Testis (tissue), 3 donors: ENCODE data around the gene MGLL. TPM values are rescaled to one million over a fixed set of nuclear protein-coding genes. Genes with fewer than 3 reads are reported as not detected.

Experiments used
- DNase-seq: peaks from one replicate; pipeline ENCODE4 v3.0.0-alpha.2; 2019
- H3K27ac ChIP-seq, 2 donors: fragments of 200-600 bp; sonication (generic); one replicate each; pipeline ENCODE4 v1.5.1; 2019
- H3K27me3 ChIP-seq: fragments of 200-600 bp; sonication (generic); one replicate; pipeline ENCODE4 v1.5.1; 2019
- H3K36me3 ChIP-seq: fragments of 200-600 bp; sonication (generic); one replicate; pipeline ENCODE4 v1.5.1; 2017; ENCODE audit warnings: low read depth; ENCODE audit errors: missing control alignments
- H3K4me1 ChIP-seq: fragments of 200-600 bp; sonication (generic); one replicate; pipeline ENCODE4 v1.5.1; 2019
- H3K4me3 ChIP-seq, 2 donors: fragments of 200-600 bp; sonication (generic); one replicate each; pipeline ENCODE4 v1.5.1; 2017 to 2019
- H3K9me3 ChIP-seq: fragments of 200-600 bp; sonication (generic); one replicate; pipeline ENCODE4 v1.5.1; 2017
- CTCF ChIP-seq, 3 experiments: fragments of 450-650 bp in 2 of 3; fragments of 200-600 bp in 1 of 3; sonication (generic) in 1 of 3; IDR thresholded peaks; one replicate each; pipeline ENCODE4 v1.5.1; 2016 to 2019; ENCODE audit warnings: antibody characterized with exemption in 3 of 3, mild to moderate bottlenecking in 2 of 3, moderate library complexity in 1 of 3
- POLR2A ChIP-seq: fragments of 450-650 bp; IDR thresholded peaks from one replicate; pipeline ENCODE4 v1.6.1; 2017; ENCODE audit warnings: antibody characterized with exemption, mild to moderate bottlenecking, moderate library complexity
- WGBS, 2 donors: methylation state at CpG; one replicate each; pipeline ENCODE4 v1.1.5; 2018; 5-methylcytosine and 5-hydroxymethylcytosine counted together
- intact Hi-C: fragments of 100-400 bp; cut with DNase I; formaldehyde crosslinking; loops from one replicate; pipeline ENCODE4 v1.15.1; 2023; ENCODE audit warnings: low total_unique reads
- polyA plus RNA-seq: library from polyadenylated mRNA; stranded (reverse); fragments of 350-450 nt; fragmentation: Illumina TruSeq; extraction: RNeasy Lipid Tissue Mini Kit (QIAGEN cat#74804); gene quantifications from one replicate; pipeline ENCODE4 v1.2.3, GENCODE V29; 2014; ENCODE audit warnings: low read depth, low replicate concordance; ENCODE audit not compliant: insufficient read depth
- total RNA-seq, 2 donors: library from RNA; depleted of rRNA; stranded (reverse); fragments of >200 nt; gene quantifications; one replicate each; pipeline ENCODE4 v1.2.3, GENCODE V29; 2016

Gene MGLL
- total and polyA plus RNA-seq, 3 donors from 2014 or later = 18.3 to 26.0 (median 19.2) TPM

- Histone ChIP-seq H3K9me3 (no peaks in the 10 kb centered on the region), H3K4me1 (peaks cover 9% of the 10 kb centered on the region), H3K27me3 (no peaks in the 10 kb centered on the region), H3K36me3 (no peaks in the 10 kb centered on the region), H3K27ac (no peak overlapping the region), H3K4me3 (no peak overlapping the region)
- 85 to 91% methylated on average over 5 to 9 of the region's 9 CpGs for WGBS, 2 donors
- intact Hi-C loops = no loop called here
- TF ChIP-seq POLR2A = no peak
- no peak for TF ChIP-seq CTCF (IDR thresholded peaks at IDR 0.05)
- no peak for DNase-seq
These were observed 3.2 kb downstream of the MGLL start for GRCh38 chr3:127819086-127819485.

GRCh38 chr3:127817406-127817841 is 4.9 kb downstream of the MGLL start:
- no peaks in the 10 kb centered on the region for H3K27me3 ChIP-seq
- peaks cover 9% of the 10 kb centered on the region for H3K4me1 ChIP-seq
- H3K9me3 ChIP-seq = no peaks in the 10 kb centered on the region
- no peak for TF ChIP-seq CTCF (IDR thresholded peaks at IDR 0.05)
- no peak for TF ChIP-seq POLR2A
- no peak overlapping the region for H3K27ac ChIP-seq
- DNase-seq = no peak
- H3K4me3 ChIP-seq = no peak overlapping the region
- WGBS, 2 donors = 79 to 93% methylated on average over 5 of the region's 5 CpGs
- intact Hi-C loops = no loop called here
- H3K36me3 ChIP-seq = no peaks in the 10 kb centered on the region

GRCh38 chr3:127816783-127817405 is 5.4 kb downstream of the MGLL start:
- TF ChIP-seq CTCF (IDR thresholded peaks at IDR 0.05) (no peak), POLR2A (no peak)
- intact Hi-C loops = no loop called here
- H3K4me1 ChIP-seq = peaks cover 9% of the 10 kb centered on the region
- no peaks in the 10 kb centered on the region for H3K27me3 ChIP-seq
- H3K36me3 ChIP-seq = no peaks in the 10 kb centered on the region
- H3K27ac ChIP-seq = no peak overlapping the region
- H3K9me3 ChIP-seq = no peaks in the 10 kb centered on the region
- WGBS, 2 donors = 85 to 91% methylated on average over 11 of the region's 11 CpGs
- DNase-seq = no peak
- H3K4me3 ChIP-seq = no peak overlapping the region

- DNase-seq = no peak
- Histone ChIP-seq H3K4me1 (peaks cover under 1% of the 10 kb centered on the region), H3K27me3 (no peaks in the 10 kb centered on the region), H3K36me3 (no peaks in the 10 kb centered on the region), H3K4me3 (no peak overlapping the region), H3K9me3 (no peaks in the 10 kb centered on the region), H3K27ac (no peak overlapping the region)
- 93 to 95% methylated on average over 23 of the region's 23 CpGs for WGBS, 2 donors
- TF ChIP-seq CTCF (IDR thresholded peaks at IDR 0.05) (no peak), POLR2A (no peak)
- intact Hi-C loops = no loop called here
These were observed 6.4 kb downstream of the MGLL start for GRCh38 chr3:127815641-127816605.
